ENCODE data around the gene ENTHD1.

The ENTHD1 gene

GRCh38 chr22:39699631-39700360, 193.8 kb downstream of the ENTHD1 start:
- Histone ChIP-seq H3K4me2 (ENCODE audit: low read depth, low read length, poor library complexity, severe bottlenecking) (no peak overlapping the region), H2AFZ (ENCODE audit: low read depth, low read length, severe bottlenecking) (no peak overlapping the region), H3F3A (ENCODE audit: insufficient read depth) (no peaks in the 10 kb centered on the region), H3K9me3 (ENCODE audit: insufficient read depth, low read length) (no peaks in the 10 kb centered on the region), H3K27me3 (ENCODE audit: low read length) (no peaks in the 10 kb centered on the region), H3K36me3 (ENCODE audit: low read length) (no peaks in the 10 kb centered on the region), H3K9ac (ENCODE audit: low read length) (no peak overlapping the region), H3K79me2 (ENCODE audit: insufficient read depth, low read length) (no peaks in the 10 kb centered on the region), H3K27ac (ENCODE audit: low read depth, low read length) (no peak overlapping the region), H3K4me3 (ENCODE audit: insufficient read depth, low read length, poor library complexity, severe bottlenecking) (no peak overlapping the region), H3K9me2 (replicated peaks; ENCODE audit: insufficient read depth, low read length) (no peaks in the 10 kb centered on the region), H4K20me1 (ENCODE audit: low read depth, low read length) (no peaks in the 10 kb centered on the region)
- no peak for TF ChIP-seq CTCF (IDR thresholded peaks at IDR 0.05; ENCODE audit: insufficient read depth, low read length, poor library complexity, severe bottlenecking)
- TF ChIP-seq EZH2phosphoT487 (conservative IDR thresholded peaks at IDR 0.05; ENCODE audit: low read length) = no peak

GRCh38 chr22:39697790-39698430, 195.7 kb downstream of the ENTHD1 start:
- Histone ChIP-seq H3K27me3 (ENCODE audit: low read length) (no peaks in the 10 kb centered on the region), H3F3A (ENCODE audit: insufficient read depth) (no peaks in the 10 kb centered on the region), H3K36me3 (ENCODE audit: low read length) (no peaks in the 10 kb centered on the region), H3K9me2 (replicated peaks; ENCODE audit: insufficient read depth, low read length) (no peaks in the 10 kb centered on the region), H3K79me2 (ENCODE audit: insufficient read depth, low read length) (no peaks in the 10 kb centered on the region), H3K27ac (ENCODE audit: low read depth, low read length) (no peak overlapping the region), H3K9ac (ENCODE audit: low read length) (no peak overlapping the region), H2AFZ (ENCODE audit: low read depth, low read length, severe bottlenecking) (no peak overlapping the region), H3K9me3 (ENCODE audit: insufficient read depth, low read length) (no peaks in the 10 kb centered on the region), H3K4me3 (ENCODE audit: insufficient read depth, low read length, poor library complexity, severe bottlenecking) (no peak overlapping the region), H3K4me2 (ENCODE audit: low read depth, low read length, poor library complexity, severe bottlenecking) (no peak overlapping the region), H4K20me1 (ENCODE audit: low read depth, low read length) (no peaks in the 10 kb centered on the region)
- TF ChIP-seq EZH2phosphoT487 (conservative IDR thresholded peaks at IDR 0.05; ENCODE audit: low read length) (no peak), CTCF (IDR thresholded peaks at IDR 0.05; ENCODE audit: insufficient read depth, low read length, poor library complexity, severe bottlenecking) (no peak)

GRCh38 chr22:39693943-39694500, 199.5 kb downstream of the ENTHD1 start:
- H3K9ac ChIP-seq (ENCODE audit: low read length) = no peak overlapping the region
- H3F3A ChIP-seq (ENCODE audit: insufficient read depth) = no peaks in the 10 kb centered on the region
- no peak overlapping the region for H2AFZ ChIP-seq (ENCODE audit: low read depth, low read length, severe bottlenecking)
- H3K27ac ChIP-seq (ENCODE audit: low read depth, low read length) = no peak overlapping the region
- H3K79me2 ChIP-seq (ENCODE audit: insufficient read depth, low read length) = no peaks in the 10 kb centered on the region
- no peaks in the 10 kb centered on the region for H3K27me3 ChIP-seq (ENCODE audit: low read length)
- H3K4me3 ChIP-seq (ENCODE audit: insufficient read depth, low read length, poor library complexity, severe bottlenecking) = no peak overlapping the region
- H3K9me2 ChIP-seq (replicated peaks; ENCODE audit: insufficient read depth, low read length) = no peaks in the 10 kb centered on the region
- no peaks in the 10 kb centered on the region for H4K20me1 ChIP-seq (ENCODE audit: low read depth, low read length)
- no peaks in the 10 kb centered on the region for H3K9me3 ChIP-seq (ENCODE audit: insufficient read depth, low read length)
- TF ChIP-seq CTCF (IDR thresholded peaks at IDR 0.05; ENCODE audit: insufficient read depth, low read length, poor library complexity, severe bottlenecking) (no peak), EZH2phosphoT487 (conservative IDR thresholded peaks at IDR 0.05; ENCODE audit: low read length) (no peak)
- H3K4me2 ChIP-seq (ENCODE audit: low read depth, low read length, poor library complexity, severe bottlenecking) = no peak overlapping the region
- no peaks in the 10 kb centered on the region for H3K36me3 ChIP-seq (ENCODE audit: low read length)

Data from SU-DHL-6 (cell line).